ENCODE results near the gene RPL32. TPM values are rescaled to one million over a fixed set of nuclear protein-coding genes. Genes with fewer than 3 reads are reported as not detected.
"Not testable (repeated sequence)": the region's sequence is repeated elsewhere in the genome, so short reads cannot be mapped to it uniquely, and the experiment has no call there.

RPL32 gene
- total and polyA plus RNA-seq, 4 donors, result 218 to 1,124 (median 577) TPM

DNA sequence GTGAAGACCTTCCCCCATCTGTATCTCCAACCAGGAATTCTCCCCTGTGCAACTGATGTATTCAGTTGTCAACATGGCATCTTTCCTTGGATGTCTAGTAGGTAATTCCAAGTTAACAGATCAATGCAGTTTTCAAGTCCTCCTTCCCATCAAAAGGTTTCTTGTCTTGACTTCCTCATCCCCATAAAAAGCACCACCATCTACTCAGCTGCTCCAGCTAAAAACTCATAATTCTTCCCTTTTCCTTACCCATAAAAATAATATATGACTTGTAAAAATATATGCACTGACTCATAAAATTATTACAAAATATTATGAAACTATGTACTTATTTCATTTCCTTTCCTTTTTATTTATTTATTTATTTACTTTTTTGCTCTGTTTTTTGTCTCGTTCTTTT is 49.9 kb downstream of the RPL32 start:
- H3K27me3 ChIP-seq (ENCODE audit: control insufficient read depth in 4 of 4, insufficient read depth in 4 of 4, low read length in 3 of 4), result no peaks in the 10 kb centered on the region
- H3K9ac ChIP-seq (ENCODE audit: low read depth in 1 of 2, low read length in 2 of 2), result no peak overlapping the region
- DNase-seq (ENCODE audit: low spot score), result no peak
- peaks cover 0 to 3% (median under 1%) of the 10 kb centered on the region in 4 donors for H3K4me1 ChIP-seq (ENCODE audit: control insufficient read depth in 4 of 4, insufficient read depth in 4 of 4, low read length in 3 of 4)
- H3K36me3 ChIP-seq (ENCODE audit: control insufficient read depth in 4 of 4, insufficient read depth in 3 of 4, low read depth in 1 of 4, low read length in 3 of 4), result no peaks in the 10 kb centered on the region
- no peak overlapping the region for H3K27ac ChIP-seq (ENCODE audit: low read depth in 1 of 2, low read length in 2 of 2)
- TF ChIP-seq NR2F2 (IDR thresholded peaks at IDR 0.05) (no peak), TAF1 (conservative IDR thresholded peaks at IDR 0.05) (no peak), HNF4G (IDR thresholded peaks at IDR 0.05) (no peak), FOXA2 (IDR thresholded peaks at IDR 0.05) (no peak), EGR1 (IDR thresholded peaks at IDR 0.05; ENCODE audit: low read depth in 2 of 2) (no peak), HNF4A (conservative IDR thresholded peaks at IDR 0.05) (no peak), FOXA1 (IDR thresholded peaks at IDR 0.05) (no peak), JUND (IDR thresholded peaks at IDR 0.05) (no peak), GABPA (IDR thresholded peaks at IDR 0.05 in 1 of 2, conservative IDR thresholded peaks at IDR 0.05 in 1 of 2) (no peak), YY1 (IDR thresholded peaks at IDR 0.05) (no peak), RAD21 (IDR thresholded peaks at IDR 0.05) (no peak), SP1 (IDR thresholded peaks at IDR 0.05) (no peak), RXRA (IDR thresholded peaks at IDR 0.05) (no peak)
- TF ChIP-seq, protein P1, sequence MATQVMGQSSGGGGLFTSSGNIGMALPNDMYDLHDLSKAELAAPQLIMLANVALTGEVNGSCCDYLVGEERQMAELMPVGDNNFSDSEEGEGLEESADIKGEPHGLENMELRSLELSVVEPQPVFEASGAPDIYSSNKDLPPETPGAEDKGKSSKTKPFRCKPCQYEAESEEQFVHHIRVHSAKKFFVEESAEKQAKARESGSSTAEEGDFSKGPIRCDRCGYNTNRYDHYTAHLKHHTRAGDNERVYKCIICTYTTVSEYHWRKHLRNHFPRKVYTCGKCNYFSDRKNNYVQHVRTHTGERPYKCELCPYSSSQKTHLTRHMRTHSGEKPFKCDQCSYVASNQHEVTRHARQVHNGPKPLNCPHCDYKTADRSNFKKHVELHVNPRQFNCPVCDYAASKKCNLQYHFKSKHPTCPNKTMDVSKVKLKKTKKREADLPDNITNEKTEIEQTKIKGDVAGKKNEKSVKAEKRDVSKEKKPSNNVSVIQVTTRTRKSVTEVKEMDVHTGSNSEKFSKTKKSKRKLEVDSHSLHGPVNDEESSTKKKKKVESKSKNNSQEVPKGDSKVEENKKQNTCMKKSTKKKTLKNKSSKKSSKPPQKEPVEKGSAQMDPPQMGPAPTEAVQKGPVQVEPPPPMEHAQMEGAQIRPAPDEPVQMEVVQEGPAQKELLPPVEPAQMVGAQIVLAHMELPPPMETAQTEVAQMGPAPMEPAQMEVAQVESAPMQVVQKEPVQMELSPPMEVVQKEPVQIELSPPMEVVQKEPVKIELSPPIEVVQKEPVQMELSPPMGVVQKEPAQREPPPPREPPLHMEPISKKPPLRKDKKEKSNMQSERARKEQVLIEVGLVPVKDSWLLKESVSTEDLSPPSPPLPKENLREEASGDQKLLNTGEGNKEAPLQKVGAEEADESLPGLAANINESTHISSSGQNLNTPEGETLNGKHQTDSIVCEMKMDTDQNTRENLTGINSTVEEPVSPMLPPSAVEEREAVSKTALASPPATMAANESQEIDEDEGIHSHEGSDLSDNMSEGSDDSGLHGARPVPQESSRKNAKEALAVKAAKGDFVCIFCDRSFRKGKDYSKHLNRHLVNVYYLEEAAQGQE (IDR thresholded peaks at IDR 0.05), result no peak
- TF ChIP-seq, protein P2, sequence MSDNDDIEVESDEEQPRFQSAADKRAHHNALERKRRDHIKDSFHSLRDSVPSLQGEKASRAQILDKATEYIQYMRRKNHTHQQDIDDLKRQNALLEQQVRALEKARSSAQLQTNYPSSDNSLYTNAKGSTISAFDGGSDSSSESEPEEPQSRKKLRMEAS (IDR thresholded peaks at IDR 0.05), result no peak
- TF ChIP-seq, protein P3, sequence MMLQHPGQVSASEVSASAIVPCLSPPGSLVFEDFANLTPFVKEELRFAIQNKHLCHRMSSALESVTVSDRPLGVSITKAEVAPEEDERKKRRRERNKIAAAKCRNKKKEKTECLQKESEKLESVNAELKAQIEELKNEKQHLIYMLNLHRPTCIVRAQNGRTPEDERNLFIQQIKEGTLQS (IDR thresholded peaks at IDR 0.05), result no peak
- TF ChIP-seq, protein P4, sequence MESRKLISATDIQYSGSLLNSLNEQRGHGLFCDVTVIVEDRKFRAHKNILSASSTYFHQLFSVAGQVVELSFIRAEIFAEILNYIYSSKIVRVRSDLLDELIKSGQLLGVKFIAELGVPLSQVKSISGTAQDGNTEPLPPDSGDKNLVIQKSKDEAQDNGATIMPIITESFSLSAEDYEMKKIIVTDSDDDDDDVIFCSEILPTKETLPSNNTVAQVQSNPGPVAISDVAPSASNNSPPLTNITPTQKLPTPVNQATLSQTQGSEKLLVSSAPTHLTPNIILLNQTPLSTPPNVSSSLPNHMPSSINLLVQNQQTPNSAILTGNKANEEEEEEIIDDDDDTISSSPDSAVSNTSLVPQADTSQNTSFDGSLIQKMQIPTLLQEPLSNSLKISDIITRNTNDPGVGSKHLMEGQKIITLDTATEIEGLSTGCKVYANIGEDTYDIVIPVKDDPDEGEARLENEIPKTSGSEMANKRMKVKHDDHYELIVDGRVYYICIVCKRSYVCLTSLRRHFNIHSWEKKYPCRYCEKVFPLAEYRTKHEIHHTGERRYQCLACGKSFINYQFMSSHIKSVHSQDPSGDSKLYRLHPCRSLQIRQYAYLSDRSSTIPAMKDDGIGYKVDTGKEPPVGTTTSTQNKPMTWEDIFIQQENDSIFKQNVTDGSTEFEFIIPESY (IDR thresholded peaks at IDR 0.05), result no peak
- TF ChIP-seq, protein P5, sequence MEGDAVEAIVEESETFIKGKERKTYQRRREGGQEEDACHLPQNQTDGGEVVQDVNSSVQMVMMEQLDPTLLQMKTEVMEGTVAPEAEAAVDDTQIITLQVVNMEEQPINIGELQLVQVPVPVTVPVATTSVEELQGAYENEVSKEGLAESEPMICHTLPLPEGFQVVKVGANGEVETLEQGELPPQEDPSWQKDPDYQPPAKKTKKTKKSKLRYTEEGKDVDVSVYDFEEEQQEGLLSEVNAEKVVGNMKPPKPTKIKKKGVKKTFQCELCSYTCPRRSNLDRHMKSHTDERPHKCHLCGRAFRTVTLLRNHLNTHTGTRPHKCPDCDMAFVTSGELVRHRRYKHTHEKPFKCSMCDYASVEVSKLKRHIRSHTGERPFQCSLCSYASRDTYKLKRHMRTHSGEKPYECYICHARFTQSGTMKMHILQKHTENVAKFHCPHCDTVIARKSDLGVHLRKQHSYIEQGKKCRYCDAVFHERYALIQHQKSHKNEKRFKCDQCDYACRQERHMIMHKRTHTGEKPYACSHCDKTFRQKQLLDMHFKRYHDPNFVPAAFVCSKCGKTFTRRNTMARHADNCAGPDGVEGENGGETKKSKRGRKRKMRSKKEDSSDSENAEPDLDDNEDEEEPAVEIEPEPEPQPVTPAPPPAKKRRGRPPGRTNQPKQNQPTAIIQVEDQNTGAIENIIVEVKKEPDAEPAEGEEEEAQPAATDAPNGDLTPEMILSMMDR (IDR thresholded peaks at IDR 0.05; ENCODE audit: low read depth, low read length, missing input control), result no peak
- WGBS, result 90% methylated on average over 1 of the region's 1 CpG
- no peak overlapping the region for H3K4me3 ChIP-seq (ENCODE audit: low read depth in 1 of 3, low read length in 3 of 3)
- H3K9me3 ChIP-seq (ENCODE audit: control insufficient read depth in 4 of 4, low read length in 3 of 4), result no peaks in the 10 kb centered on the region

DNA sequence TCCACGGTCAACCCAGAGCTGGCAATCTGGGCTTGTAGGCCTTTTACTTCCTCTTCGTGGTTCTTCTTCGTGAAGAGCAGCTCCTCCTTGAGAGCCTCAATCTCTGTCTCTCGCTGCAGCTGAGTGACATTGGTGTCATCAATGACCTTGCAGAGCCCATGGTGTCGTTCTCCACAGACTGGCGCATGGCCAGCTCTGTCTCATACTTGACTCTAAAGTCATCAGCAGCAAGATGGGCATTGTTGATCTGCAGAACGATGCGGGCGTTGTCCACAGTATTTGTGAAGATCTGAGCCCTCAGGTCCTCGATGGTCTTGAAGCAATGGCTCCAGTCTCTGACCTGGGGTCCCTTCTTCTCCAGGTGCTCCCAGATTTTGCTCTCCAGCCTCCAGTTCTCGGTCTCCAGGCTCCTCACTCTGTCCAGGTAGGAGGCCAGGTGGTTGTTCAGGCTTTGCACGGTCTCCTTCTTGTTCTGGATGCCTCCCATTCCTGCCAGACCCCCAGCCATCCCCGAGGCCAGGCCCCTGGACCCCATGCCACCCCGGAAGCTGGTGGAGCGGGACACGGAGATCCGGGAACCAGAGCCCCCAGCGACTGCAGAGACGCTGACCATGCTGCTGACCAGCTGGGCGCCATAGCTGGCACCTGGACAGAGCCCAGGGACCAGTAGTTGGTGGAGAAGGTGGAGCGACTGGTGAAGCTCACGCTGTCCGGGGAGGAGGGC is 53.2 kb downstream of the RPL32 start:
- WGBS, result 85% methylated on average over 23 of the region's 23 CpGs
- H3K27me3 ChIP-seq (ENCODE audit: control insufficient read depth in 4 of 4, insufficient read depth in 4 of 4, low read length in 3 of 4); H3K27ac ChIP-seq (ENCODE audit: low read depth in 1 of 2, low read length in 2 of 2); H3K36me3 ChIP-seq (ENCODE audit: control insufficient read depth in 4 of 4, insufficient read depth in 3 of 4, low read depth in 1 of 4, low read length in 3 of 4); H3K9me3 ChIP-seq (ENCODE audit: control insufficient read depth in 4 of 4, low read length in 3 of 4); H3K4me3 ChIP-seq (ENCODE audit: low read depth in 1 of 3, low read length in 3 of 3); DNase-seq (ENCODE audit: low spot score); H3K4me1 ChIP-seq (ENCODE audit: control insufficient read depth in 4 of 4, insufficient read depth in 4 of 4, low read length in 3 of 4); H3K9ac ChIP-seq (ENCODE audit: low read depth in 1 of 2, low read length in 2 of 2): not testable (repeated sequence)
